HG03521 (cell line): Measurements from ENCODE around the gene FOS.
"Not testable (repeated sequence)": the region's sequence is repeated elsewhere in the genome, so short reads cannot be mapped to it uniquely, and the experiment has no call there.

Experiments used
- ATAC-seq: cut with Tn5 transposase; IDR thresholded peaks from one replicate; pipeline ENCODE4 v1.9.1; 2021; ENCODE audit warnings: mild to moderate bottlenecking, moderate library complexity; ENCODE audit not compliant: unreplicated experiment

The FOS gene

GRCh38 chr14:75292101-75292563 is 13.5 kb downstream of the FOS start:
- ATAC-seq: no peak

- ATAC-seq: no peak
These were observed 14.3 kb downstream of the FOS start for GRCh38 chr14:75292886-75293285.

GRCh38 chr14:75293920-75294648 is 15.5 kb downstream of the FOS start:
- peak; percentile 95 for ATAC-seq

- no peak for ATAC-seq
These were observed 16.0 kb downstream of the FOS start for GRCh38 chr14:75294649-75295033.

- no peak for ATAC-seq
These were observed 16.4 kb downstream of the FOS start for GRCh38 chr14:75295061-75295461.

GRCh38 chr14:75295491-75296345 is 17.1 kb downstream of the FOS start:
- ATAC-seq: no peak

GRCh38 chr14:75297411-75298040 is 18.9 kb downstream of the FOS start:
- no peak for ATAC-seq

GRCh38 chr14:75298187-75298965 is 19.7 kb downstream of the FOS start:
- ATAC-seq: no peak

GRCh38 chr14:75299059-75299458 is 20.4 kb downstream of the FOS start:
- no peak for ATAC-seq

GRCh38 chr14:75299576-75299975 is 20.9 kb downstream of the FOS start:
- no peak for ATAC-seq

- ATAC-seq: no peak
These were observed 23.2 kb downstream of the FOS start for GRCh38 chr14:75301666-75302325.

GRCh38 chr14:75303381-75303789 is 24.8 kb downstream of the FOS start:
- no peak for ATAC-seq

- ATAC-seq: not testable (repeated sequence)
These were observed 27.8 kb downstream of the FOS start for GRCh38 chr14:75306410-75306809.

GRCh38 chr14:75306927-75307699 is 28.5 kb downstream of the FOS start:
- ATAC-seq: peak; percentile 51

- no peak for ATAC-seq
These were observed 29.2 kb downstream of the FOS start for GRCh38 chr14:75307700-75308379.

GRCh38 chr14:75308991-75309390 is 30.4 kb downstream of the FOS start:
- ATAC-seq: not testable (repeated sequence)

GRCh38 chr14:75309561-75309960 is 30.9 kb downstream of the FOS start:
- ATAC-seq: not testable (repeated sequence)

GRCh38 chr14:75310295-75311111 is 31.9 kb downstream of the FOS start:
- ATAC-seq: no peak
